Natural killer cell treated with Interleukin-12 subunit alpha and Interleukin-12 subunit beta and Interleukin-15 and Interleukin-18, amount 100 ng/mL, for 72 hours (primary cell): ENCODE results near the gene NRGN. TPM values are rescaled to one million over a fixed set of nuclear protein-coding genes. Genes with fewer than 3 reads are reported as not detected.

ENCODE experiments used
- ATAC-seq, 2 donors: fragments of 150-1000 bp; cut with Tn5 transposase in 1 of 2; sonication (Bioruptor Pico), chemical (Tn5 transposase) in 1 of 2; 2 replicates each; pipeline ENCODE4 v1.10.0; 2021
- DNase-seq: peaks from one replicate; pipeline ENCODE4 v3.0.0; 2022; ENCODE audit warnings: low spot score
- H3K27ac Mint-ChIP-seq, 2 donors: 1 replicate in 1 of 2; 2 replicates in 1 of 2; pipeline ENCODE4 v1.8.0; 2022; ENCODE audit warnings: mixed read lengths in 2 of 2, mild to moderate bottlenecking in 1 of 2, moderate library complexity in 1 of 2
- H3K27me3 Mint-ChIP-seq, 2 donors: 1 replicate in 1 of 2; 2 replicates in 1 of 2; pipeline ENCODE4 v1.8.0; 2022; ENCODE audit warnings: mixed read lengths in 2 of 2
- H3K36me3 Mint-ChIP-seq: one replicate; pipeline ENCODE4 v1.8.0; 2022; ENCODE audit warnings: mixed read lengths
- H3K4me1 Mint-ChIP-seq, 2 donors: 1 replicate in 1 of 2; 2 replicates in 1 of 2; pipeline ENCODE4 v1.8.0; 2022; ENCODE audit warnings: low read depth in 2 of 2, mixed read lengths in 2 of 2, mild to moderate bottlenecking in 1 of 2
- H3K4me3 Mint-ChIP-seq: one replicate; pipeline ENCODE4 v1.8.0; 2022; ENCODE audit warnings: mixed read lengths
- H3K9me3 Mint-ChIP-seq: 2 replicates; pipeline ENCODE4 v1.8.0; 2022; ENCODE audit warnings: mixed read lengths
- total RNA-seq, 2 donors: library from RNA; stranded (reverse); gene quantifications; one replicate each; pipeline ENCODE4 v1.2.3, GENCODE V29; 2022

NRGN gene
- total RNA-seq, 2 donors from 2014 or later = 0.57 to 5.4 TPM

GRCh38 chr11:124746621-124747243 is 7.0 kb downstream of the NRGN start:
- H3K27me3 Mint-ChIP-seq = peaks cover 18% of the 10 kb centered on the region in 2 donors
- no peaks in the 10 kb centered on the region for H3K9me3 Mint-ChIP-seq
- ATAC-seq (peak; percentile 91 to 92), DNase-seq (no peak)
- H3K4me3 Mint-ChIP-seq = peak overlapping the region; percentile 98
- peaks cover 7 to 9% of the 10 kb centered on the region in 2 donors for H3K4me1 Mint-ChIP-seq
- no peaks in the 10 kb centered on the region for H3K36me3 Mint-ChIP-seq
- peak overlapping the region; percentile 65 to 84 for H3K27ac Mint-ChIP-seq

DNA sequence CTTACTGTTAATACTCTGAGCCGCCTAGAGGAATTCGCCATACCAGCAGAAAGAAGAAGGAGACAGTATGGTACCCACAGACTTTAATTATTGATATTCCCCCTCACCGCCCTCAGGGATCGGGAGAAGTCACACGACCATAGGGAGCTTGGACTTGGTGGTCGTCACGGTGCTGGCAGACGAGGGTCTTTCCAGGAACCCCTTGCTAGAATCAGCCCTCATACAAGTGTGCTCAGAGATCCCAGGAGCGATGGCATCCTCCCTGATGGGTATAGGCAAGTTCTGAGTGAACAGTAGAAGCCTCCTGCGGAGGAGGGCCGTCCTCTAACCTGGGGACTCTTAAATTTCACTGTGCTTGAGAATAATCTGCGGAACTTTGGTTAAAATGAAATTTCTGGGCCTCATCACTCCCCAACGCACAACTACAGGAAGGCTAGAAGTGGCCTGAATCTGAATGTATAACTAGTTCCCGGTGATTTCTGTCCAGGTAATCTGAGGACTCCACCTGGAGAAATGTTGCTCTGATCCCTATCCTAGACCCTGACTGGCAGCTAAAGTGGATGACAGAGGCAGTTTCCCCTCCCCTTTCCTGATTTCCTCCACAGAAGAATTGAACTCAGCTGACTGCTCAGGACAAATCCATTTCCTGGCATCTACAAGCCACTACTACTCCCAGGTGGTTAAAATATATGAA is 7.8 kb downstream of the NRGN start:
- Mint-ChIP-seq H3K27ac (no peak overlapping the region), H3K36me3 (no peaks in the 10 kb centered on the region), H3K9me3 (no peaks in the 10 kb centered on the region), H3K4me3 (peak overlapping the region; percentile 98), H3K4me1 (peaks cover 7 to 9% of the 10 kb centered on the region in 2 donors), H3K27me3 (peaks cover 9 to 13% of the 10 kb centered on the region in 2 donors)
- no peak for DNase-seq
- no peak for ATAC-seq

GRCh38 chr11:124748100-124748418 is 8.3 kb downstream of the NRGN start:
- H3K4me3 Mint-ChIP-seq = no peak overlapping the region
- ATAC-seq (no peak), DNase-seq (no peak)
- H3K36me3 Mint-ChIP-seq = no peaks in the 10 kb centered on the region
- no peak overlapping the region for H3K27ac Mint-ChIP-seq
- peaks cover 7 to 9% of the 10 kb centered on the region in 2 donors for H3K4me1 Mint-ChIP-seq
- peaks cover 7 to 13% of the 10 kb centered on the region in 2 donors for H3K27me3 Mint-ChIP-seq
- H3K9me3 Mint-ChIP-seq = no peaks in the 10 kb centered on the region

DNA sequence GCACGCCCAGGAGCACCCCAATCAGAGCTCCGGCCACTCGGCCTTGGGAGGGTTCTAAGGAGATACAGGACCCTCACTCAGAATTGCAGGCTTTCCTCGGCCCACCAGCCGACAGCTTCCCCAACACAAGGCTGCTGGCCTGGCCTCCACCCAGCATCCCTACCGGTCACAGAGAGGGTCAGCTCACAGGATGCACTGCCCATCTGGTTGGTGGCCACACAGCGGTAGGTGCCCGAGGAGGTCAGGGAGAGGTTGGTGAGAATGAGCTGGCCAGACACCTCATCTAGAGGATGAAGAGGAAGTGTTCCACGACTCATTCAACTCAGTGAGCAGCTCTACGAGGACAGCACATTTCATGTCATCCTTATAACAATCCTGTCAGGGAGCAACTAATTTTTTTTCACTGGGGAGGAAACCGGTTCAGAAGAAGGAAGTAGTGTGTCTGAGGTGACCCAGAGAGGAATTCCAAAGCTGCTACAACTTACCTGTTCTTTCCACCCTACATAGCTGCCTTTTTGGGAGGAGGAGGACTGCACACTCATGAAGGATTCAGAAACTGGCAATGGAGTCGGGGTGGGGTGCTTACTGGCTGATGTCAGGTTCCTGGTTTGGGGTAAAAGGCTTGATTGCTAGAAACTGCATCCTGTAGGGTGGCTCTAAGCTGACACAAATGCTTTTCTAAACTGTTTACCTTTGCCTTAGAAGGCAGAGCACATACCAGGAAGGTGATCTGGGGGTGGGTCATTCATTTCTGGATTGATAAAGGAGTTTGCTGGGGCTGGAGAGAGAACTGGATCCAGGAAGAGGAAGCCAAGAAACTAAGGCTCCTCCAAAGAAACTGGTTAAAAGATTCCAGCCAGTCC is 9.0 kb downstream of the NRGN start:
- no peak overlapping the region for H3K27ac Mint-ChIP-seq
- no peak for ATAC-seq
- no peak for DNase-seq
- no peak overlapping the region for H3K4me3 Mint-ChIP-seq
- H3K4me1 Mint-ChIP-seq = peaks cover 7 to 9% of the 10 kb centered on the region in 2 donors
- H3K27me3 Mint-ChIP-seq = peaks cover under 1 to 11% of the 10 kb centered on the region in 2 donors
- H3K36me3 Mint-ChIP-seq = no peaks in the 10 kb centered on the region
- H3K9me3 Mint-ChIP-seq = no peaks in the 10 kb centered on the region

GRCh38 chr11:124749912-124750311 is 10.2 kb downstream of the NRGN start:
- ATAC-seq = no peak
- Mint-ChIP-seq H3K36me3 (no peaks in the 10 kb centered on the region), H3K27me3 (peaks cover 0 to 15% of the 10 kb centered on the region in 2 donors), H3K27ac (no peak overlapping the region), H3K9me3 (no peaks in the 10 kb centered on the region), H3K4me3 (no peak overlapping the region), H3K4me1 (peaks cover 7 to 9% of the 10 kb centered on the region in 2 donors)
- no peak for DNase-seq

DNA sequence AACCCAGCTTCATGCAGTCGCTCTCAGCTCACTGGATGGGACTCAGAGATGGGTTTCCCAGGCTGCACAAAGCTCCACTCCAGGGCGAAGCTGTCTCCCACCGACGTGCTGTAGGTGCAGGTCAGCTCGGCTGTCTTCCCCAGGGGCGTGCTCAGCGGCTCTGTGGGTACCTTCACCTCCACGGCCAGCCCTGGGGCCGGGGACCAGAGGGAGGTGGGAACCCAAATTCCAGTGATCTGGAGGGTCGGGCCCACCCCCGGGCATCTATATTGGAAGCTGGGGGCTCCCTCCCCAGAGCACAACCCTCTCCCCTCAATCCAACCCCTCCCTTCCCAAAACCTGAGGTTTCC is 11.6 kb downstream of the NRGN start:
- H3K4me1 Mint-ChIP-seq = peaks cover 7% of the 10 kb centered on the region in 2 donors
- peaks cover 2 to 13% of the 10 kb centered on the region in 2 donors for H3K27me3 Mint-ChIP-seq
- DNase-seq = no peak
- no peaks in the 10 kb centered on the region for H3K36me3 Mint-ChIP-seq
- no peak for ATAC-seq
- no peak overlapping the region for H3K4me3 Mint-ChIP-seq
- no peak overlapping the region for H3K27ac Mint-ChIP-seq
- H3K9me3 Mint-ChIP-seq = no peaks in the 10 kb centered on the region

- Mint-ChIP-seq H3K36me3 (no peaks in the 10 kb centered on the region), H3K9me3 (no peaks in the 10 kb centered on the region), H3K4me3 (no peak within 1 kb of the TSS), H3K27me3 (peaks cover 7 to 18% of the 10 kb centered on the region in 2 donors), H3K4me1 (peaks cover 1 to 2% of the 10 kb centered on the region in 2 donors), H3K27ac (no peak within 1 kb of the TSS)
- DNase-seq (no peak), ATAC-seq (no peak)
These were observed 12.2 kb downstream of the NRGN start, which contains the start of gene VSIG2 for GRCh38 chr11:124751741-124752470. Gene VSIG2, minus strand, starts transcription at chr11:124752255. Its CDS starts 118 bp downstream, at chr11:124752137.

DNA sequence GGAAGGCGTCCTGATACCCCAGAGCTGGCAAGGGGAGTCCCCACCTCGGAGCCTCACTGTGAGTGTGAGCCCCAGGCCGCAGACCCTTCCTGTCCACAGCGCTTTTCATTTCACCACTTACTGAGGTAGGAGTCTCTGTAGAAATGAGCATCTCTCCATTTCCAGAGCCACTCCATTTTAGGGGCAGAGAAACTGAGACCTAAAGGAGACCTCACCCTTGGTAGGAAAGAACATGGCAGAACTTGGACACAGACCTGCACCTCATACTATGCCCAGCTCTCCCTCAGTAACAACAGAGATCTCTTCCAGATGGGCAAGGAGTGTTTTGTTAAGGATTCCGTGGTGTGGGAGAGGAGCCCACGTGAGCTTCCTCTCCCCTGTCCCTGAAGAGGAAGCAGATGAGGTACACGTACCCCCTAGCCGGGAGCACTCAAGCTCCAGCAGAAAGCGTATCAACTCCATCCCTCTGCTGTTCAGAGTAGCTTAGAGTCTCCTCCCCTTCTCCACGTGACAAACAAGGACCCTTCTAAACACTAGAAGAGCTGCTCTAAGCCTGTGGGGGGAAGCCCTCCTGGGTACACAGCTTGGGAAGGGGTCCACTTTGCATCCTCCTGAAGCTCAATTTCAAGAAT is 12.8 kb downstream of the NRGN start:
- H3K27me3 Mint-ChIP-seq = peaks cover 14 to 23% of the 10 kb centered on the region in 2 donors
- ATAC-seq = no peak

GRCh38 chr11:124753205-124753604 is 13.5 kb downstream of the NRGN start:
- no peak for ATAC-seq
- H3K27ac Mint-ChIP-seq = no peak overlapping the region
- H3K27me3 Mint-ChIP-seq = peaks cover 20 to 24% of the 10 kb centered on the region in 2 donors
- H3K9me3 Mint-ChIP-seq = no peaks in the 10 kb centered on the region
- DNase-seq = no peak
- H3K4me3 Mint-ChIP-seq = no peak overlapping the region
- H3K36me3 Mint-ChIP-seq = no peaks in the 10 kb centered on the region
- H3K4me1 Mint-ChIP-seq = peaks cover under 1 to 1% of the 10 kb centered on the region in 2 donors

More for the DNA sequence above, 12.8 kb downstream of the NRGN start:
- Mint-ChIP-seq H3K27ac (no peak overlapping the region), H3K9me3 (no peaks in the 10 kb centered on the region), H3K36me3 (no peaks in the 10 kb centered on the region), H3K4me3 (no peak overlapping the region), H3K4me1 (no peaks in the 10 kb centered on the region)
- no peak for DNase-seq

DNA sequence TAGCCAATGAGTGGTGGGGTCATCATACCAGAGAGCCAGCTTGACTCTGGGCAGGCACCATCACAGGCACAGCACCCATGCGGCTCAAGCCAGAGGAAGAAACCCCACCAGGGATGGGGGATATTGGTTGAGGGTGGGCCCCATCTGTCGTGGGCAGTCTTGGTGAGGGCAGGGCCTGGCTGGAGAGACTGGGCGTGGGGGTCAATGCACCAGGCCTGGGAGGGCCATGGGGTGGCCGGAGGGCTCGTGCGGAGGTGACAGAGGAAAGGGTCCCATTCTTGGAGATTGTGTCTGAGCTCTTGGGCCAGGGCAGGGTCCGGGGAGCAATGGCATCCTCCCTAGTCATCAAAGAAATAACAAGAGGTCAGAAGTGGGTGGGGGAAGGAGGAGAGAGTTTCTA is 13.9 kb downstream of the NRGN start:
- Mint-ChIP-seq H3K27me3 (peaks cover 24 to 28% of the 10 kb centered on the region in 2 donors), H3K9me3 (no peaks in the 10 kb centered on the region), H3K27ac (no peak overlapping the region), H3K4me1 (peaks cover 5% of the 10 kb centered on the region in 2 donors), H3K36me3 (no peaks in the 10 kb centered on the region), H3K4me3 (no peak overlapping the region)
- no peak for ATAC-seq
- DNase-seq = no peak

DNA sequence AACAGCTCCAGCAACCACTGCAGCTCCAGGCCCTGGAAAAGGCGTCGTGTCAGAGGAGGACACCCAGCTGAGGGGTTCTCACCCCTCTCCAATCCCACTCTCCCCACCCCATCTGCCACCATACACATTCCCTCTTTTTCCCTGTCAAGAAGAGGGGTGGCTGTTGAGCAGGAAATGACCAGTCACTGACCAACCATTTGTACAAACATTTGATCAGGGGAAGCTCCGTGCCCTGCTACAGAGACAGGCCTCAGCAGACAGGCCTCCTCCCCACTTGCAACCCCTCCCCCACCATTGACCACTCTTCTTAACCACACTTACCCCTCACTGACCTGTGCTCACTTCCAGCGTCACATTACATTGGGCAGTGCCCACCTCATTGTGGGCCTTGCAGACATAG is 14.6 kb downstream of the NRGN start:
- peaks cover 27 to 29% of the 10 kb centered on the region in 2 donors for H3K27me3 Mint-ChIP-seq
- no peak overlapping the region for H3K4me3 Mint-ChIP-seq
- no peaks in the 10 kb centered on the region for H3K36me3 Mint-ChIP-seq
- H3K9me3 Mint-ChIP-seq = no peaks in the 10 kb centered on the region
- DNase-seq (no peak), ATAC-seq (no peak)
- H3K4me1 Mint-ChIP-seq = peaks cover 5 to 6% of the 10 kb centered on the region in 2 donors
- no peak overlapping the region for H3K27ac Mint-ChIP-seq

DNA sequence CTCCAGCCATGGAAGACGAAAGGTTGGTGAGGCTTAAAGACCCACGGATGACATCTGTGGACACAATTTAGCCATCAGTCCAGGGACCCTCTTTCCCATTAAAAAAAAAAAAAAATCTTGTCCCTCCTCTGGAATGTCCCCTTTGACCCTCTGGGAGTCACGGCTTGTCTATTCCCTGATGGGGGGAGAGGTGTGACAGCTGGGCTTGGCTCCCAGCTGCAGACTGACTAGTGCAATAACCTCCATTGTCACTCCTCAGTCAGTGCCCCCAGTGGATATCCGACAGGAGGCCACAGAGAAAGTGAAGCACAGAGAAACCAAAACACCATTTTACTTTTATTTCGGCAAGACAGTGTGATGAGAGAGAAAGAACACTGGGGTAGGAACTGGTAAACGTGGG is 15.0 kb downstream of the NRGN start:
- Mint-ChIP-seq H3K4me3 (no peak overlapping the region), H3K9me3 (no peaks in the 10 kb centered on the region)
- ATAC-seq = no peak

More for the DNA sequence above, 15.0 kb downstream of the NRGN start:
- no peak for DNase-seq
- Mint-ChIP-seq H3K27ac (no peak overlapping the region), H3K4me1 (peaks cover 5 to 6% of the 10 kb centered on the region in 2 donors), H3K36me3 (no peaks in the 10 kb centered on the region), H3K27me3 (peaks cover 27 to 29% of the 10 kb centered on the region in 2 donors)
